RKO (cell line): Measurements from ENCODE around the gene KLF13.
A peak's percentile ranks its signal among the peaks of the same experiment; 100 is the strongest.

Source experiments
- DNase-seq: peaks from one replicate; pipeline ENCODE4 v3.0.0-alpha.2; 2016; ENCODE audit warnings: low spot score

KLF13 gene

DNA sequence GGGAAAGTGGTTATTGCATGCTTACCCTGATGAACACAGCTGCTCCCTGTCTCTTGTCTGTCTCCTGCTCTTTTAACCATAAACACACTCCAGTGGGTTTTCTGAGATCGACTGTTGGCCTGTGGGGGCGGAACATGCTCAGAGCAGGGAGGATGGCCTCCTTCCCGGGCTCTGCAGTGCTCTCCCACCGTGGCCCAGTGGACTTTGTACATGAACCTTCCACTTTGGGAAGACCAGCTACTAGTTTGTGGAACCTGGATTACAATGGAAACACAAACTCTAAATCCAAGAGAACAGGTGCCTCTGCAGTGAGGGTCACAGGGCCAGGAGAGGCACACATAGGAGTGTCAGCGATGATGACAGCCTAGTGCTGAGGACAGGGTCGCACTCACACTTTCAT, 56.5 kb downstream of the KLF13 start:
- no peak for DNase-seq

DNA sequence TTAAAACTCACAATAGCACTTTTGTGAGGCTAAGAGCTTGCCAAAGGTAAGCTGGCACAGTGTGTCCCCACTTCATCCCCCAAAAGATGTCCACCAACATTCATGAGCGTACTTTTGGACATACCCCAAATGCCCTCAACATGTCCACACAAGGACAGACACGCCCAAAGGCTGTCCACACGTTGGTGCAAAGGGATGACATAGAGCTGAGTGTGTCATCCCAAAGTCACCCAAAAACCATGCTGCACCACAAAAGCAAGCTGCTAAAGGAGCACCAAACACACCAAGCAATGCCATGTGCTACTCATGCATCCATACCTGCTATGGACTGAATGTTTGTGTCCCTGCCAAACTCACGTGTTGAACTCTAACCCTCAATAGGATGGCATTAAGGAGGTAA, 57.9 kb downstream of the KLF13 start:
- no peak for DNase-seq

DNA sequence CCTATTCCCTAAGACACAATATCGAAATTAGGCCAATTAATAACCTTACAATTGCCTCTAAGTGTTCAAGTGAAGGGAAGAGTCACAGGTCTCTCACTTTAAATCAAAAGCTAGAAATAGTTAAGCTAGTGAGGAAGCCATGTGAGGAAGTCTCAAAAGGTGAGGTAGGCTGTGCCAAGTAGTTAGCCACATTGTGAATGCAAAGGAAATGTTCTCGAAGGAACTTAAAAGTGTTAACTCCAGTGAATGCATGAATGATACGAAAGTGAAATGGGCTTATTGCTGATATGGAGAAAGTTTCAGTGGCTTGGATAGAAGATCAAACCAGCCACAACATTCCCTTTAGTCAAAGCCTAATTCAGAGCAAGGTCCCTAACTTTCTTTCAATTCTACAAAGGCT, 59.1 kb downstream of the KLF13 start:
- DNase-seq: no peak

DNA sequence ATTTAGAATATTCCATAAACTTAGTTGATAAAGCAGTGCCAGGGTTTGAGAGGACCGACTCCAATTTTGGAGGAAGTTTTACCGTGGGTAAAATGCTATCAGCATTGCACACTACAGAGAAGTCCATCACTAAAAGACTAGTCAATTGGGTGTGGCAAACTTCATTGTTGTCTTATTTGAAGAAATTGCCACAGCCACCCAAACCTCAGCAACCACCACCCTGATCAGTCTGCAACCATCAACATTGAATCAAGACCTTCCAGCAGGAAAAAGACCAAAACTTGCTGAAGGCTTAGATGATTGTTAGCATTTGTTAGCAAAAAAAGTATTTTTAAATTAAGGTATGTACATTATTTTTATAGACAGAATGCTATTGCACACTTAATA, 60.5 kb downstream of the KLF13 start:
- no peak for DNase-seq

DNA sequence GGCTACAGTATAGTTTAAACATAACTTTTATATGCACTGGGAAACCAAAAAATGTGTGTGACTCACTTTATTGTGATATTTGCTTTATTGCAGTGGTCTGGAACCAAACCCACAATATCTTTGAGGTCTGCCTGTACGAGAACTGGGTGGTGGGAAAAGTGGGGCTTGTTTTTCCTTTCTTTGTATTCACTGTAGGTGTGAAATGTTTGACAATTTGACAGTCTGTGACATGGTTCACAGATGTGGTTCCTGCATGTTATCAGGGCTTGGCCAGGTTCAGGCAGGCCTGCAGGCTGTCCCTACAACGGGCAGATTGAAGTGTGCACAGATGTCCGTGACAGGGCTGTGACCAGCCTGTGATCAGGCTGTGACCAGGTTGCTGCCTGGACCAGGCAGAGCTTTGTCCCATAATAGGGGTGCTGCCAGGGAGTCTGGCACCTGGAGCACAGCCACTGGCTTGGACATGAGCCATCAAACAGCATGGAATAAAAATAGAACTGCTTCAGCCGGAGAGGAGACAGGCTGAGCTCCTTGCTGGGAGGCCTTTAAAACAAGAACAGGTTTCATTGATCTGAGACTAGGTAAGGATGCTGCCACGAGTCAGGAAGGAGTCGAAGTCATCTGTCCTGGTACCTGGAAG, 61.0 kb downstream of the KLF13 start:
- DNase-seq: no peak

DNA sequence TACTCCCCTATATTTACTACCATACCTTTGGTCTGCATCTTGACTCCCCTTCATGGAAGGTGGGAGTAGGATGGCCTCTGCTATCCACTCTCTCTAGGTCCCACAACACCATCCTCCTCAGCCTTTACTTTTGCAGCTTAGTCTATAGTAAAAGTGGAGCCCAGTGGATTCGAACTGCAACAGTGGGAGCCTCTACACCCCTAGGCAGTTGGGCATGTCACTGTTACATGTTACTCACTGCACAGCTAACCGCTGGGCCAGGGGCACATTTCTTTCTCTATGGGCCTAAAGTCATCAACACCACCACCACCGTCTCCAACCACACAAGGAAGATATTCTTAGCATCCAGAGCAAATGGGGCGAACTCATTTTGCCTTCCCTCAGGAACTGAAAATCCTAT, 62.9 kb downstream of the KLF13 start:
- DNase-seq: no peak

DNA sequence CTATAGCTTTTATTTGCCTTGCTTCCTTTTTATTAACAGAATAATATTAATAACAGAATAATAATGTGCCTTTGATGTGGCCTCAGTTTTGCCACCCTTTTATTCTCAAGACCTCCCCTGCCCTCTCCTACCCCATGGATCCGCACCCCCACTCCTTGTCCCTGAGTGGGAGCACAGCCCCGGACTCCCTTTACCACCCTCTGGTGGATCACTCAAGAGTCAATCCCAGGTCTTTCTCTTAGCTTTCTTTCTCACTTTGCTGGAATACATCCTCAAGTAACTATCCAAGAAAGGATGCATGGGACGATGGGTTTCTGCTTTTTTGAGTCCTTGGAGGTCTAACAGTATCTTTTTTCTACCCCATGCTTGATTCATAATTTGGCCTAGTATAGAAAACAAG, 63.4 kb downstream of the KLF13 start:
- no peak for DNase-seq

DNA sequence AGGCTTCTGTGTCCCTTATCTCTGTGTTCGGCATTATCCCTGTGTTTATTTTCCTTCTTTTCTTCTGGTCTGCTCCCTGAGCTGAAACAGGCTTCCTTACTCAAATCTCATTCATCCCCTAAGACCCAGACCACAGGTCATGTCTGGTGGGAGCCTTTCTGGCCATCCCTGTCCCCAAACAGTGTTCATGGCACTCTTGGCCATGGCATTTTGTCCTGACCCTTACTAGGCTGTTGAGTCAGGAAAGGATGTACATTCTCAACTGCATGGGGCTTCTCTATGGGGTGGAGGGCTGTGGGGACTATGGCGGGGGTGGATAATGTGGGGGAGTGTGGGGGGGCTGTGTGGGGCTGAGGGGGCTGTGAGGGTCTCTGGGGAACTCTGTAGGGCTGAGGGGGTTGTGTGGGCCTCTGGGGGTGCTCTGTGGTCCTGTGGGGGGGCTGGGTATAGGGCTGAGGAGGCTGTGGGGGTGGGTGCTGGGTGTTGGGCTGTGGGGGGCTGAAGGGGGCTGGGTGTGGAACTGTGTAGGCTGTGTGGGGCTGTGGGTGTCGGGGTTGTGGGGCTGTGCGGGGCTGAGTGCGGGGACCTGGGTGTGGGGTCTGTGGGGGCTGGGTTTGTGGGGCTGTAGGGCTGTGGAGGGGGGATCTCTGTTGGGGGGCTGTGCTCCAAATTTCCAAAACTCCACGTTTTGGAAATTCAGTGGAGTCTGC, 64.3 kb downstream of the KLF13 start:
- no peak for DNase-seq

DNA sequence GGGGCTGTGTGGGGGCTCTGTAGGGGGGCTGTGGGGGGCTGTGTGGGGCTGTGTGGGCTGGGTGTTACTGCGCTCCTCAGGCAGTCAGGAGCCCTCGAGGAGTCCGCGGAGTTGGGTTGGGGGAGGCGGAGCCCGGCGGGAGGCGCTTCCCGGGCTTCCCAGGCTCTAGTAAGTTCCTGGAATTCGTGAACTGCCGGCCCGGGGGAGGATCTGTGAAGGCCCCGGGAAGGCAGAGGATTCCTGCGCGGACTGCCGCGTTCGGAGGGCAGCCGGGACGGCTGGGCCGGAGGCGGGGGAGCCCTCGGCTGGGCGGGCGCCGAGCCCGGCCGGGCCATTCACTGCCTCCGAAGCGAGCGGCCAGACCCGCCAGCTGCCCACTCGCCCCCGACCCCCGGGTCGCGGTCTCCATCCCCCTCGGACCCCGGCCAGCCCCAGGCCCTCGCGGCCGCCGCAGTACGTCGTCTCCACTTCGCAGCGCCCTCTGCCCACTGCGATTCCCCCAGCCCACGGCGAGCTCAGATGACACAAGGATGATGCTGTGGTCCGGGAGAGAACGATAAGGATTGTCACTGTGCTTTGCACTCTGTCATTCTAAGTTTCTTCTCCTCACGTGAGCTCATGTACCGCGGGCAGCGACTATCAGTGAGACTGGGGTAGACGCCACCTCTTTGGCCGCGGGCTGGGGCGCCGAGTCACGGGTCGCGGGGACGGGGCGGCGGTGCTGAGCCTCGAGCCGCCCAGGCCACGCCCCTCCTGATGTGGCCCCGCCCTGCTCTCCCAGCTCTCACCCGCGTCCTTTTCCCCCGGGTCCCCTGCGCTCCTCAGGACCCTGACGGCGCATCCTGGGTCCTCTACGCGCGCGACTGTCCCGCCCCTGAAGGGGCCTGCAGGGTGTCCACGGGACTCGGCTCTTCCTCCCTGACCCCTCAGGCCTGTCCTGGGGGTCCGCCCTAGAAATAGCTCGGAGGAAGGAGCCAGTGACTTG, 65.3 kb downstream of the KLF13 start:
- peak; percentile 51 for DNase-seq

DNA sequence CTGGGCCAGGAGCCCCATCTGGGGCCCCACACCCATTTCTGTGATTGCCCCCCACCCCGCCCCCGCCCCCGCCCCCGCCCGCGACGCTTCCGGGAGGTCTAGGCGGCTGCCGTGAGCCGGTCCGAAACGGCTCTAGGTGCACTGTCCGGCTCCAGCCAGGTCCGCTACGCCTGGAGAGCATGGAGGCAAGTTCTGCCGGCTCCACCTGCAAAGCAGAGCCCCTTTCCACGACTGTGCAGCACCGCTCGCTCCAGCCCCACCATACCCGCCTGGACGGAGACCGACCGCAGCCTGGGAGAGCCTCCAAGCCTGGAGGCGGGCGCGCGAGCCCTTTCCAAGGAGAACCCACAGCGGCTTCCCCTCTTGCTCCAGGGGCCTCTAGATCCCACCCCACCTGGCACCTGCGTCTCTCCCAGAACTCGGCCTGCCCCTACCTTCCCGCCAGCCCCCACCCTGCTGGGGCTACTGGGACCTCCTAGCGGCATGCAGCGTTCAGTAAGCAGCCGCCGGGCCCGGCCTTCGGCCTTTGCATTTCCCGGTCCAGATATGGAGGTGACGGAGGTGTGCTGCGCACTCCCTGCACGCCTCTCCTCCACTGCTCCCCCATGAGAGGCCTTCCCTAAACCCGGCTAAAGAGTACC, 66.2 kb downstream of the KLF13 start:
- no peak for DNase-seq

DNA sequence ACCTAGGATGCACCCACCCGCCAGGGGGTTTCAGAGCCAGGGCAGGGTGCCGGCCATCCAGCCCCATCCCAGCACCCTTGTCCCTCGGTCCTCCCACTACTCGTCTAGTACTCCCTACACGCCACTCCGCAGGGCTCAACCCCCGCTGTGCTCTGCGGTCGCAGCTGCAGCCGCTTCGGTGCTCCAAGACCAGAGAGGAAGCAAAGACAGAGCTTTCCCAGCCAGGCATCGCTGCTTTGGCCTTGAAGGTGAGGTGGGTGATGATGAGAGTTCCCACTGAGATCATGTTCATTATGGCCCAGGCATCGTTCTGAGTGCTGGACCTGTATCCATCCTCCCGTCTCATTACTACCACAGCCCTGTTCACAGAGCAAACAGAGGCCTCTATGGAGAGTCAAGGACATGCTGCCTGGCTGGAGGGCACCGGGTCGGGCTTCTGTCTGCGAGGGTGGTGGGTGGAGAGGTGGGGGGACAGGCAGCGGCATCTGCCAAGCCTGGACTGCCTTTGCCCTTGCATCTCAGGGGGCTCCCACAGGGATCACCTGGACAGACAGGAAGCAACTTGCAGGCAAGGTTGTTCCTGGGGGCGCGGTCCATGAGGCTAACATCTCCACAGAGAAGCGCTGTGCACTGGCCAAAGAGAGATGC, 66.9 kb downstream of the KLF13 start:
- no peak for DNase-seq

DNA sequence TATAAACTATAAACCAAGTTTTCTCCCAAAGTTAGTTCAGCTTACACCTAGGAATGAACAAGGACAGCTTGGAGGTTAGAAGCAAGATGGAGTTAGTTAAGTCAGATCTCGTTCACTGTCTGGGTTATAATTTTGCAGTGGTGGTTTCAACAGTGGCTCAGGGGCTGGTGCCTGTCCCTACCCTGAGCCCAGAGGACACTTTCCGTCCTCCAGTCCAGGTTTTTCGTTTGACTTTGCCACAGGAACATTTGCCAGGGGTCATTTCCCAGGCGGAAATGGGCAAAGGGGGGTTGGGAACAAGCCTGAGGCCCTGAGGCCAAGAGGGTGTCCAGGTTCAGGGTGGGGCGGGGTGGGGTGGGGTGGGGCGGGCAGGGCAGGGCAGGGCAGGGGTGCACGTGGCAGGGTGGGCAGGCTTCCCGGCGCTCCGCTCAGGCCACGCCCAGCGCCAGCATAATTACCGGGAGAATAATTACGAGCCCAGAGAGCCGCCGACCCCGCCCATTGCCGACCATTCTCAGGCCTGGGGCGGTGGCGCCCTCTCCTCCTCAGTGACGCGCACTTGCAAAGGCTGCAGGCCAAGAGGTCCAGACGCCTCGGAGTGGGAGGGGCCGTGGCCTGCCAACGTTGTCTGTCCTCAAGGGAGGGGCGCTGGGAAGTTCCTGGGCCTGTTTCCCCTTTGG, 70.4 kb downstream of the KLF13 start:
- DNase-seq: no peak

DNA sequence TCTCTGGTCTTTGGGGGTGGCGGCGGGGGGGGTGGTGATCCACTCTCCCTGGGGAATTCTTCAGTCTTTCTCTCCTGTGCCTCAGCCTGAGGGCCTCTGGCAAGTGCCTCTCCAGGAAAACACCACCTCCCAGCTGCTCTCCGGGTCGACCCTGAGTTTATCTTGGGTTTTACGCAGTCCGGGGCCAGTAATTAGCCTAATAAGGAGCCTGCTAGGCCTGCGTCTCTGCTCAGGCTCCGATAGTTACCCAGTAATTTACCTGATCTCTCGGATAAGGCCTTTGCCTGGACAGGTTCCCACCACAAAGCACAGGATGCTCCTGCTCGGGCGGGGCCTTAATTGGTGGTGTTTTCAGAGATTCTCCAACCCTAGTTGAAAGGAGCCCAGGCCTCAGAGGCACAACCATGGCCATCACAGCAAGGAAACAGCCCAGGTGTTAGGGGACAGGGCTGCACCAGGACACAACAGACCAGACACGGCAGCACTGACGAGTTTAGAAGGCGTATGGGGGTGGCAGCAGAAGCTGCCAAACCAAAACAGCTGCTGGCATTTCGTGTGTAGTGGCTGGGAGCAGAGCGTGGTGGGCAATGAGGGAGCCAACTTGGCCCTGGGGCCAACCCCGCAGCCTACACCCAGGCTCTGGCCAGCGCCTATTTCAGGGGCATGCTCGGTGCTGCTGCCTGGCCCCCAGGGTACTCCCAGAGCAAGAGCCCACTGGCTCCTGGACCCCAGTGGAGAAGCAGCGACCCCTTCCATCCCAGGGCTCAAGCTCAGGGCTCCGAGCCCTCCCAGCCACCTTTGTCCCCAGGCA, 71.4 kb downstream of the KLF13 start:
- DNase-seq: no peak

DNA sequence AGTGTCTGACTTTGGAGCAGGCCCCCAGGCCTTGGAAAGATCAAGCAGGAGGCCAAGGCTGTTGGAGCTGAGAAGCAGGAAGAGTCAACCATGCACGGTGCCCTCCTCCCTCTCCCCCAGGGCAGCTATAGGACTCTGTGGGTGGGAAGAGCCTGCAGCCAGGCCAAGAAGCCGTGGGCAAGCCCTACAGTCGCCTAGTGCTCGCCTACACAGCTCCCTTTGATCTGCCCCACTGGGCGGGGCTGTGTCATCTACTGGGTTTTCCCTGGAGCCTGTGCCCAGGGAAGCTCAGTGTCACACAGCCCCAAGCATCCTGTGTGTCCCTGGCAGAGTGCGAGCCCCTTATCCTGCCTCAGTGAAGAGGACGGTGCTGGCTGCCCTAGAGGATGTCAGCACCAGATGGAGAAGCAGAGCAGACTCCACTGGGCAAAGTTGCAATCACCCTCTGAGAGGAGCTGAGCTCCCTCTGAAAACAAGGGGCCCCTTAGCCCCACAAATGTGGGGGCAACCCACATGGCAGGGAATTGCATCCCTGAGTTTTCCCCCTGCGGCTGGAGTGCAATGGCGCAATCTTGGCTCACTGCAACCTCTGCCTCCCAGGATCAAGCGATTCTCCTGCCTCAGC, 72.2 kb downstream of the KLF13 start:
- DNase-seq: no peak

DNA sequence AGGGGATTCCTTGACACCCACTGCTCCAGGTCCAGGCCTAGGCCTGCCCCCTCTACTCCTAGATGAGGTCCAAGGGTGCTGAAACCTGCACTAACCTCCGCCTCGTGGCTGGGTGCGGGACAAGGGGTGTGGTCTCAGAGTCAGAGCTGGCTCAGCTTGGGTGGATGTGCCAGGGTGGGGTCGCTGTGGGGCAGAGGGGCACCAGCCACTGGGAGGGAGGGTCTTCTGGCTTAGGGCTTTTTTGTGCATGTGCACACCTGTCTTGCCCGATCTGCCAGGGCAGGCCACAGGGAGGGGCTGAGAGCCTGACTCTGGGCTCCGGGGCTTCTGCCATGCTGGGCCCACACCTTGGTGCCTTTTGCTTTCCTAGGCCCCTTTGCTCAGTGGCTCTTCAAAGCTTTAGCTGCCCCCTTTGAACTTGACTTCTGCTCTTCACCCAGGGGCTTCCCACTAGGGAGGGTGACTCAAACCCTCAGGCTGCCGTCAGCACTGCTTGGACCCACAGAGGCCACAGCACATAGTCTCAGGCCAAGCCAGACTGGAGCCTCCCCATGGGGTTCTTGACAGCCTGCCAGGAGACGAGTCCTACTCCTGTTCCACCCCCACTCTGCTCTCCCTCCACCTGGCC, 73.0 kb downstream of the KLF13 start:
- no peak for DNase-seq

DNA sequence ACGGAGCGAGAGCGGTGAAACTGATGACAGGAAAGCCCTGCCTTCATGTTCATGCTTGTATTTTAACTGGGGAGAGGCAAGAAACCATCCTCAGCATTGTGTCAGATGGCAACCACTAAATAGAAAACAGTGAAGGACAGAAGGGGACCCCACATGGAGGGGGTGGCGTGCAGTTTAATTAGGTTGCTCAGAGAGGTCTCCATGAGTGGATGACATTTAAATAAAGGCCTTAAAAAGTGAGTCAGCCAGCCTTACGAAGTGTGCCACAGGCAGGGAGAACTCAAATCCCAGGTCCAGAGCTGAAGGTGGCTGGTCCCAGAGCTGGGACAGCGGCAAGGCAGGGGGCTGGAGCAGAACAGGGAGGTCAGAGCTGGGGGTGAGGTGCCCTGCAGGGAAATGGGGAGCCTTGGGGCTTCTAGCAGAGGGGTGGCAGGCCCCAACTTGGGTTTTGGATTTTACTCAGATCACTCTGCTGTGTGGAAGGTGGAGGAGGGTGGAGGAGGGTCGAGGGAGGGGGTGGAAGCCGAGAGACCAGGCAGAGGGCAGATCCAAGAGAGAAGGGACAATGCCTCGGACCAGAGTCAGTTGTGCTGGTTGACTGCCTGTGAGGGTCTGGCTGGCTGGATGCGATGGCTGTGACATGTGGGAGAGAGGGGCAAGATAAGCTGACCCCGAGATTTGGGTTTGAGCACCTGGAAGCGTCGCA, 73.7 kb downstream of the KLF13 start:
- DNase-seq: no peak

DNA sequence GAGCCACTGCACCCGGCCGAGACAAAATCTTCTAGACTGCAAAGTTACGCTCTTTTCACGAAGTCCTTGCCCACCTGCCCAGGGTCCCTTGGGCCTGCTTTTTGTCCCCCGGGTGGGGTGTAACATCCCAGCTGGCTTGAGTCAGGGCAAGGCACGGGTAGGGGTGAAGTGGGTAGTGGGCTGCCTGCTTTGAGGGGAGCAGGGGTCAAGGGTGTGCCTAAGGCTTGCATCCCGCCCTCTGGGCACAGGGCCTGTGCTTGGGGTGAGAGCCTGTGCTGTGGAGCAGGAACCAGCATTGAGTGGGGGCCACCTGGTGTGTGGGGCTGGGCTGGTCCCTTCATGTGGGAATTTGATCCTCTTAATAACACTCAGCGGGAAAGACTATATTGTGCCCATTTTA, 74.6 kb downstream of the KLF13 start:
- no peak for DNase-seq

DNA sequence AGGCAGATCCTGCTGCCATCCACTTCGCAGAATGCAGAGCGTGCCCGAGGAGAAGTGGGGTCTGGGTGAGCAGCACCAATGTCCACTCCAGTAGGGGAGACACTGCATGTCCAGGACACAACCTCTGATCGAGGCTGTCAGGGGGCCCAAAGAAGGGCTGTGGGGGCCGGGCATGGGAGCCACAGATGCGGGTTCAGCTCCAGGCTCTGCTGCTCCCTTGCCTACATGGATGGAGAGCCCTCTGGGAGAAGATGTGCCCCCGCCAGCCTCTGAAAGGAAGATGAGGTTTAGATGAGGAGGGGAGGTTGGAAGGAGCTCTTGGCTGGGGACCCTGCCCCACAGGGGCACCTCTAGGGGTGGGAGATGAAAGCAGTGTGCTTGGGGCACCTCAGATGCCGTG, 75.4 kb downstream of the KLF13 start:
- DNase-seq: no peak

DNA sequence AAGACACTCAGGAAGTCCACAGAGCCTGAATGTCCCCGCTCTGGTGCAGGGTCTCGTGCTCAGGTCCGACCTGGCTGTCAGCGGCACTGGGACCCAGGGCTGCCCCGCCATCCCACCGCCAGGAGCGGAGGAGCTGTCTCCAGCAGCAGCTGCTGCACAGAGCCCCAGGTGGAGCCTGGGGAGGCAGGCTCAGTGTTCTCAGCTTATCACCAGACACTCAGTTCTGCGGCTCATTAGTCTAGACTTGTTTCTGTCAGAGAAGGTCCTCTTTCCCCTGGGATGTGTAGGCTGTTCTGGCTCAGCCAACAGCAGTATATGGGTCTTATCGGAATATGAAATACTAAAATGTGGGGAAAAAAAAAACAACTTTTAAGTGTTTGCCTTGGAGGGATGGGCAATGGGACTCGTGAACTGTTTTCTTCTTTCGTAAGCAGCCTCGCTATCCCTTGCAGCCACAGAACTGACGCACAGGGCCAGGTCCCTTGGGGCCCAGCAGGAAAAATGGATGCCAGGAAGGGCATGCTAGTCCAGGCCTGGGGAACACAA, 75.9 kb downstream of the KLF13 start:
- DNase-seq: no peak
